H9 (cell line): Measurements from ENCODE around the gene TMEM255A. TPM values are rescaled to one million over a fixed set of nuclear protein-coding genes. Genes with fewer than 3 reads are reported as not detected.

Source experiments
- DNase-seq: peaks from one replicate; pipeline ENCODE4 v3.0.0-alpha.2; 2017
- H2AFZ ChIP-seq: one replicate; pipeline ENCODE4 v1.6.1; 2013; ENCODE audit warnings: mild to moderate bottlenecking, low read length, control low read depth, moderate library complexity
- H2AK5ac ChIP-seq: 2 replicates; pipeline ENCODE4 v1.6.1; 2013; ENCODE audit warnings: low read length, control low read depth, mixed read lengths; ENCODE audit not compliant: insufficient read length
- H2BK120ac ChIP-seq: one replicate; pipeline ENCODE4 v1.6.1; 2013; ENCODE audit warnings: low read depth, mild to moderate bottlenecking, low read length, control low read depth, inconsistent platforms; ENCODE audit not compliant: poor library complexity, severe bottlenecking
- H2BK12ac ChIP-seq: 2 replicates; pipeline ENCODE4 v1.6.1; 2013; ENCODE audit warnings: low read length, control low read depth, mixed read lengths, low read depth; ENCODE audit not compliant: insufficient read length
- H2BK15ac ChIP-seq: 2 replicates; pipeline ENCODE4 v1.6.1; 2013; ENCODE audit warnings: low read depth, low read length, control low read depth
- H2BK20ac ChIP-seq: one replicate; pipeline ENCODE4 v1.6.1; 2013; ENCODE audit warnings: low read depth, mild to moderate bottlenecking, low read length, control low read depth, inconsistent platforms; ENCODE audit not compliant: poor library complexity, severe bottlenecking
- H2BK5ac ChIP-seq: 2 replicates; pipeline ENCODE4 v1.6.1; 2013; ENCODE audit warnings: low read length, control low read depth, mixed read lengths; ENCODE audit not compliant: insufficient read length
- H3K14ac ChIP-seq: 2 replicates; pipeline ENCODE4 v1.6.1; 2013; ENCODE audit warnings: low read length, control low read depth; ENCODE audit not compliant: insufficient read depth
- H3K18ac ChIP-seq: 2 replicates; pipeline ENCODE4 v1.6.1; 2013; ENCODE audit warnings: low read depth, mild to moderate bottlenecking, mixed read lengths, low read length, control low read depth; ENCODE audit not compliant: insufficient read length
- H3K23ac ChIP-seq: 2 replicates; pipeline ENCODE4 v1.6.1; 2013; ENCODE audit warnings: low read length, control low read depth, mixed read lengths, low read depth; ENCODE audit not compliant: insufficient read length
- H3K23me2 ChIP-seq: 2 replicates; pipeline ENCODE4 v1.6.1; 2013; ENCODE audit warnings: low read depth, mild to moderate bottlenecking, mixed read lengths, low read length, control low read depth; ENCODE audit not compliant: insufficient read length, poor library complexity, severe bottlenecking
- H3K27ac ChIP-seq: 2 replicates; pipeline ENCODE4 v1.5.1; 2013; ENCODE audit warnings: low read length, control low read depth, mixed read lengths, low read depth; ENCODE audit not compliant: insufficient read length
- H3K27me3 ChIP-seq: 2 replicates; pipeline ENCODE4 v1.6.1; 2013; ENCODE audit warnings: low read length, control low read depth, inconsistent platforms; ENCODE audit not compliant: insufficient read depth
- H3K4ac ChIP-seq: 2 replicates; pipeline ENCODE4 v1.6.1; 2013; ENCODE audit warnings: low read depth, mild to moderate bottlenecking, control low read depth, inconsistent platforms, low read length, moderate library complexity
- H3K4me1 ChIP-seq: 2 replicates; pipeline ENCODE4 v1.6.1; 2013; ENCODE audit warnings: low read length, control low read depth, inconsistent platforms; ENCODE audit not compliant: insufficient read depth
- H3K4me2 ChIP-seq: 2 replicates; pipeline ENCODE4 v1.6.1; 2013; ENCODE audit warnings: low read length, control low read depth, mixed read lengths; ENCODE audit not compliant: insufficient read length, insufficient read depth
- H3K56ac ChIP-seq: 2 replicates; pipeline ENCODE4 v1.6.1; 2013; ENCODE audit warnings: low read depth, mild to moderate bottlenecking, mixed read lengths, low read length, control low read depth; ENCODE audit not compliant: insufficient read length
- H3K79me1 ChIP-seq: 2 replicates; pipeline ENCODE4 v1.6.1; 2013; ENCODE audit warnings: low read depth, mild to moderate bottlenecking, moderate library complexity, low read length, control low read depth, inconsistent platforms; ENCODE audit not compliant: insufficient read depth, poor library complexity, severe bottlenecking
- H3K79me2 ChIP-seq: 2 replicates; pipeline ENCODE4 v1.6.1; 2013; ENCODE audit warnings: low read length, control low read depth, inconsistent platforms; ENCODE audit not compliant: insufficient read depth
- H3K9ac ChIP-seq: 2 replicates; pipeline ENCODE4 v1.6.1; 2013; ENCODE audit warnings: low read length, control low read depth, mixed read lengths; ENCODE audit not compliant: insufficient read length; ENCODE audit errors: extremely low read depth
- H3K9me3 ChIP-seq: one replicate; pipeline ENCODE4 v1.6.1; 2013; ENCODE audit warnings: low read depth, low read length, inconsistent platforms; ENCODE audit not compliant: control insufficient read depth
- H3T11ph ChIP-seq: one replicate; pipeline ENCODE4 v1.6.1; 2013; ENCODE audit warnings: mild to moderate bottlenecking, low read length, control low read depth, inconsistent platforms
- H4K20me1 ChIP-seq: one replicate; pipeline ENCODE4 v1.6.1; 2013; ENCODE audit not compliant: control insufficient read depth, insufficient read length, insufficient read depth
- H4K5ac ChIP-seq: 2 replicates; pipeline ENCODE4 v1.6.1; 2013; ENCODE audit warnings: low read depth, mild to moderate bottlenecking, mixed read lengths, low read length, control low read depth; ENCODE audit not compliant: insufficient read length
- H4K8ac ChIP-seq: replicated peaks from 2 replicates; pipeline ENCODE4 v1.6.1; 2013; ENCODE audit warnings: low read length, control low read depth, mixed read lengths, low read depth; ENCODE audit not compliant: insufficient read length
- H4K91ac ChIP-seq: 2 replicates; pipeline ENCODE4 v1.6.1; 2013; ENCODE audit warnings: low read depth, mild to moderate bottlenecking, moderate library complexity, mixed read lengths, low read length, control low read depth; ENCODE audit not compliant: insufficient read length
- H3K27ac Mint-ChIP-seq, 3 experiments: 2 replicates in 2 of 3; 3 replicates in 1 of 3; pipeline ENCODE4 v1.8.0; 2020 to 2021; ENCODE audit warnings: mixed read lengths in 3 of 3, mild to moderate bottlenecking in 1 of 3, moderate library complexity in 1 of 3
- H3K27me3 Mint-ChIP-seq: 2 replicates; pipeline ENCODE4 v1.8.0; 2021; ENCODE audit warnings: low read depth, mild to moderate bottlenecking, moderate library complexity, mixed read lengths
- H3K36me3 Mint-ChIP-seq, 3 experiments: 2 replicates in 2 of 3; 3 replicates in 1 of 3; pipeline ENCODE4 v1.8.0; 2020 to 2021; ENCODE audit warnings: low read depth in 3 of 3, mixed read lengths in 3 of 3; ENCODE audit not compliant: insufficient read depth in 1 of 3
- H3K4me1 Mint-ChIP-seq, 2 experiments: 2 replicates each; pipeline ENCODE4 v1.8.0; 2020; ENCODE audit warnings: mixed read lengths in 2 of 2
- H3K4me3 Mint-ChIP-seq, 2 experiments: 2 replicates in 1 of 2; 3 replicates in 1 of 2; pipeline ENCODE4 v1.8.0; 2020 to 2021; ENCODE audit warnings: mild to moderate bottlenecking in 2 of 2, mixed read lengths in 2 of 2, moderate library complexity in 1 of 2
- H3K9me3 Mint-ChIP-seq, 2 experiments: 2 replicates in 1 of 2; 3 replicates in 1 of 2; pipeline ENCODE4 v1.8.0; 2020; ENCODE audit warnings: mild to moderate bottlenecking in 2 of 2, mixed read lengths in 2 of 2, moderate library complexity in 1 of 2
- WGBS: extraction: QIAGEN DNeasy Blood & Tissue Kit; methylation state at CpG from one replicate; pipeline ENCODE4 v1.1.7; 2013; ENCODE audit warnings: missing lambda C conversion rate, low lambda C conversion rate, mixed read lengths; ENCODE audit not compliant: insufficient read length; ENCODE audit errors: extremely low coverage; 5-methylcytosine and 5-hydroxymethylcytosine counted together
- total RNA-seq: library from RNA; stranded (reverse); gene quantifications from 2 replicates; pipeline ENCODE4 v1.2.1, GENCODE V29; 2021
- TF ChIP-seq, protein P1 (sequence below): fragments of 200-600 bp; sonication (generic); conservative IDR thresholded peaks from 3 replicates; pipeline ENCODE4 v1.8.0; 2021; ENCODE audit warnings: antibody characterized with exemption, mild to moderate bottlenecking

Gene TMEM255A
- total RNA-seq, 1 experiment from 2014 or later = 0.77 TPM

DNA sequence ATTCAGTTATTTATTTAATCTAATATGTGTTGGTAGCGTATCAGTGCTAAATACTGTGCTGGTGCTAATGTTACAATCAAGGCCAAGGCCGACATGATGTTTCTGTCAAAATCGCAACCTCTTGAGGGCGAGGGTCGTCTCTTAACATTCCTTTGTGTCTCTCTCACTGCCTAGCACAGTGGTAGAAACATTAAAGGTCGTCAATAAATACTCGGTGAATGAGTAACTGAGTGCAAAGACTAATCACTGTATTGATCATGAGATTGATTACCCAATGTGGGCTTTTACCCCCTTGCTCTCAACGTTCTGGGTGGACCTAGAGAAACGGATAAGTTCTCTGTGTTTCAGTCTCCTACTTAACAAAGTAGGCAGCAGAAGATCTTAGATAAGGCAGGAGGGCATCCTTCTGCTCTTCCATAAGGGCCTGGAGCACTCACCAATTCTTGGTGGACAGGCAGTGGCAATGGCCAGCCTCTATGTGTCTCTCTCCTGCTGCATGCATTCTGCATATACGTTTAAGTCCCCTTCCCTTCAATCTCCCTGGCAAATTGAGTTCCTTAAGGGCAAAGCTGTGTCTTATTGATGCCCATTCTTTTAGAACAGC, 30.1 kb downstream of the TMEM255A start:
- Histone ChIP-seq H3K4me2 (no peak overlapping the region), H2AK5ac (no peak overlapping the region), H4K5ac (no peak overlapping the region), H3K14ac (no peak overlapping the region), H3K18ac (no peak overlapping the region), H3K4ac (no peak overlapping the region), H3K9me3 (peaks cover 68% of the 10 kb centered on the region), H3K4me1 (peaks cover 8% of the 10 kb centered on the region; the same call in 1 of the 2 replicates), H3K23me2 (no peaks in the 10 kb centered on the region), H2BK15ac (no peak overlapping the region), H3K27ac (no peak overlapping the region), H3K23ac (no peak overlapping the region), H3K9ac (no peak overlapping the region), H4K91ac (no peak overlapping the region), H2BK5ac (no peak overlapping the region), H4K8ac (no peak overlapping the region), H3K27me3 (peaks cover 2% of the 10 kb centered on the region; the same call in 1 of the 2 replicates), H2BK20ac (no peak overlapping the region), H2BK12ac (no peak overlapping the region), H2AFZ (no peak overlapping the region), H3T11ph (no peak overlapping the region), H3K79me1 (no peaks in the 10 kb centered on the region), H4K20me1 (no peaks in the 10 kb centered on the region), H3K79me2 (no peaks in the 10 kb centered on the region), H3K56ac (no peak overlapping the region), H2BK120ac (no peak overlapping the region)
- Mint-ChIP-seq H3K27me3 (peaks cover 27% of the 10 kb centered on the region), H3K36me3 (peaks cover 0 to 2% (median 0%) of the 10 kb centered on the region in 3 experiments; a peak in 2 of 7 replicates), H3K27ac (no peak overlapping the region), H3K9me3 (peaks cover 49 to 55% of the 10 kb centered on the region in 2 experiments), H3K4me1 (peaks cover 0 to 8% of the 10 kb centered on the region in 2 experiments; a peak in 1 of 4 replicates), H3K4me3 (no peak overlapping the region)
- TF ChIP-seq, protein P1, sequence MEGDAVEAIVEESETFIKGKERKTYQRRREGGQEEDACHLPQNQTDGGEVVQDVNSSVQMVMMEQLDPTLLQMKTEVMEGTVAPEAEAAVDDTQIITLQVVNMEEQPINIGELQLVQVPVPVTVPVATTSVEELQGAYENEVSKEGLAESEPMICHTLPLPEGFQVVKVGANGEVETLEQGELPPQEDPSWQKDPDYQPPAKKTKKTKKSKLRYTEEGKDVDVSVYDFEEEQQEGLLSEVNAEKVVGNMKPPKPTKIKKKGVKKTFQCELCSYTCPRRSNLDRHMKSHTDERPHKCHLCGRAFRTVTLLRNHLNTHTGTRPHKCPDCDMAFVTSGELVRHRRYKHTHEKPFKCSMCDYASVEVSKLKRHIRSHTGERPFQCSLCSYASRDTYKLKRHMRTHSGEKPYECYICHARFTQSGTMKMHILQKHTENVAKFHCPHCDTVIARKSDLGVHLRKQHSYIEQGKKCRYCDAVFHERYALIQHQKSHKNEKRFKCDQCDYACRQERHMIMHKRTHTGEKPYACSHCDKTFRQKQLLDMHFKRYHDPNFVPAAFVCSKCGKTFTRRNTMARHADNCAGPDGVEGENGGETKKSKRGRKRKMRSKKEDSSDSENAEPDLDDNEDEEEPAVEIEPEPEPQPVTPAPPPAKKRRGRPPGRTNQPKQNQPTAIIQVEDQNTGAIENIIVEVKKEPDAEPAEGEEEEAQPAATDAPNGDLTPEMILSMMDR = no peak
- WGBS = no CpG with 5 or more reads among the region's 10 CpGs
- DNase-seq = no peak
